Upper lobe of right lung (tissue), 1 donor: Measurements from ENCODE around the gene TOPBP1. TPM values are rescaled to one million over a fixed set of nuclear protein-coding genes. Genes with fewer than 3 reads are reported as not detected.
"Not testable (repeated sequence)": the region's sequence is repeated elsewhere in the genome, so short reads cannot be mapped to it uniquely, and the experiment has no call there.

Source experiments
- ATAC-seq: fragments of 200-7000 bp; cut with Tn5 transposase; one replicate; pipeline ENCODE4 v1.9.1; 2020; ENCODE audit warnings: mild to moderate bottlenecking, moderate library complexity
- DNase-seq: peaks from one replicate; pipeline ENCODE4 v3.0.0-alpha.2; 2020
- H3K27ac ChIP-seq: fragments of 200-600 bp; one replicate; pipeline ENCODE4 v1.8.0; 2022
- H3K27me3 ChIP-seq: fragments of 200-600 bp; one replicate; pipeline ENCODE4 v1.8.0; 2022; ENCODE audit warnings: mild to moderate bottlenecking
- H3K36me3 ChIP-seq: fragments of 200-600 bp; one replicate; pipeline ENCODE4 v1.8.0; 2022
- H3K4me1 ChIP-seq: fragments of 200-600 bp; one replicate; pipeline ENCODE4 v1.8.0; 2022
- H3K4me3 ChIP-seq: fragments of 200-600 bp; one replicate; pipeline ENCODE4 v1.8.0; 2022; ENCODE audit warnings: mild to moderate bottlenecking
- H3K9me3 ChIP-seq: fragments of 200-600 bp; one replicate; pipeline ENCODE4 v1.8.0; 2022
- CTCF ChIP-seq: fragments of 200-600 bp; IDR thresholded peaks from one replicate; pipeline ENCODE4 v1.8.0; 2022; ENCODE audit warnings: antibody characterized with exemption
- intact Hi-C: fragments of 100-400 bp; cut with DNase I; formaldehyde crosslinking; loops from one replicate; pipeline ENCODE4 v1.11.0; 2022
- total RNA-seq: library from RNA; stranded (reverse); fragmentation: NEBNext Ultra II Directional; extraction: Animal tissue kit (Norgen Biotek cat#: 25700); gene quantifications from one replicate; pipeline ENCODE4 v1.2.1, GENCODE V29; 2021
- donor health status: DM: no; HTN: yes; CAD: no; lungs with severe emphysema.

TOPBP1 gene
- total RNA-seq, 1 donor from 2014 or later: 18.1 TPM

DNA sequence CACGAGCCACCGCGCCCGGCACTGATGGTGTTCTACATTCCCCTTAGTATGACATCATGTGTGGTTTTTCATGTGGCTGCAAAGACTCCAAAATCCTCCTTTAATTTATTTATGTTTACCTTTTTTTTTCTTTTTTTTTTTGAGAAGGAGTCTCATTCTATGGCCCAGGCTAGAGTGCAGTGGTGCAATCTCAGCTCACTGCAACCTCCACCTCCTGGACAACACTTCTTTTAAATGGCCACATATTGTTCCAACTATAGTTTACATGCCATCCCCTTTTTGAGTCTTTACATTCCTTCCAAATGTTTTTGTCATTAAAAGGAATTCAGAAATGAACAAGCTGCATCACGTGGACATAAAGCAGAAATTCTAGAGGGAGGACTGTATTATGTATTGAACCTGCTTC is 98.6 kb downstream of the TOPBP1 start:
- ATAC-seq (no peak), DNase-seq (no peak)
- Histone ChIP-seq H3K36me3 (no peaks in the 10 kb centered on the region), H3K9me3 (no peaks in the 10 kb centered on the region), H3K4me3 (no peak overlapping the region), H3K4me1 (no peaks in the 10 kb centered on the region), H3K27ac (no peak overlapping the region), H3K27me3 (no peaks in the 10 kb centered on the region)
- TF ChIP-seq CTCF: no peak
- intact Hi-C loops: no loop called here

DNA sequence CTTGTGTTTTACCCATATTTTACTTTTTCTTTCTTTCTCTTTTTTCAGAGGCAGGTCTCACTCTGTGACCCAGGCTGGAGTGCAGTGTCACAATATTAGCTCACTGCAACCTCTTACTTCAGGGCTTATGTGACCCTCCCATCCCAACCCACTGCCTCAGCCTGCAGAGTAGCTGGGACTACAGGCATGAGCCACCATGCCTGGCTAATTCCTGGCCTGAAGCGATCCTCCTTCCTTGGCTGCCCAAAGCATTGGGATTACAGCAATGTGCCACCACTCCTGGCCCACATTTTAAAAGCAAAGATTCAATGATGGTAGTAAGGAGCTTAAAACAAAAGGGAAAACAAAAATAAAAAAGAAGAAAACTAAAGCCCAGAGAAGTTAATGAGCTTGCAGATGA is 99.4 kb downstream of the TOPBP1 start:
- Histone ChIP-seq H3K27me3 (no peaks in the 10 kb centered on the region), H3K4me3 (no peak overlapping the region), H3K9me3 (no peaks in the 10 kb centered on the region), H3K27ac (no peak overlapping the region), H3K4me1 (no peaks in the 10 kb centered on the region), H3K36me3 (no peaks in the 10 kb centered on the region)
- no peak for DNase-seq
- intact Hi-C loops: no loop called here
- no peak for ATAC-seq
- no peak for TF ChIP-seq CTCF

- Histone ChIP-seq H3K9me3 (no peaks in the 10 kb centered on the region), H3K27me3 (no peaks in the 10 kb centered on the region), H3K4me3 (no peak overlapping the region), H3K27ac (no peak overlapping the region), H3K4me1 (no peaks in the 10 kb centered on the region), H3K36me3 (no peaks in the 10 kb centered on the region)
- no peak for TF ChIP-seq CTCF
- intact Hi-C loops: no loop called here
- ATAC-seq: no peak
- no peak for DNase-seq
Observed at GRCh38 chr3:133561679-133562078, 100.1 kb downstream of the TOPBP1 start.

DNA sequence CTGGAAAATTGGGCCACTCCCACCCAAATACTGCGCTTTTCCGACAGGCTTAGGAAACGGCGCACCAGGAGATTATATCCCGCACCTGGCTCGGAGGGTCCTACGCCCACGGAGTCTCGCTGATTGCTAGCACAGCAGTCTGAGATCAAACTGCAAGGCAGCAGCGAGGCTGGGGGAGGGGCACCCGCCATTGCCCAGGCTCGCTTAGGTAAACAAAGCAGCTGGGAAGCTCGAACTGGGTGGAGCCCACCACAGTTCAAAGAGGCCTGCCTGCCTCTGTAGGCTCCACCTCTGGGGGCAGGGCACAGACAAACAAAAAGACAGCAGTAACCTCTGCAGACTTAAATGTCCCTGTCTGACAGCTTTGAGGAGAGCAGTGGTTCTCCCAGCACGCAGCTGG is 110.2 kb downstream of the TOPBP1 start:
- not testable (repeated sequence) for H3K27me3 ChIP-seq

More for the DNA sequence above, 110.2 kb downstream of the TOPBP1 start:
- H3K4me3 ChIP-seq, H3K36me3 ChIP-seq, H3K27ac ChIP-seq, H3K4me1 ChIP-seq, H3K9me3 ChIP-seq, ATAC-seq, DNase-seq, intact Hi-C loops: not testable (repeated sequence)

Other genes with a start within 250 kb of the TOPBP1 start
- gene CDV3, start 88.3 kb downstream of the TOPBP1 start, total RNA-seq: 184 TPM
- gene TF, start 84.5 kb upstream of the TOPBP1 start, total RNA-seq: 1.3 TPM
- 45.4 TPM for gene SRPRB, start 143.9 kb upstream of the TOPBP1 start, total RNA-seq
- 7.4 TPM for gene RAB6B, start 233.9 kb upstream of the TOPBP1 start, total RNA-seq